Fibroblast of lung (primary cell): Measurements from ENCODE around the gene TMEM270. TPM values are rescaled to one million over a fixed set of nuclear protein-coding genes. Genes with fewer than 3 reads are reported as not detected.

Experiments
- DNase-seq, 2 donors: peaks; one replicate each; pipeline versions ENCODE4 v3.0.0 to v3.0.0-alpha.2; 2010; ENCODE audit warnings: low read depth in 2 of 2
- H2AFZ ChIP-seq: 2 replicates; pipeline ENCODE4 v1.5.1; 2012; ENCODE audit warnings: low read length, control low read depth, inconsistent platforms
- H3K27ac ChIP-seq: 2 replicates; pipeline ENCODE4 v1.5.1; 2011; ENCODE audit warnings: low read length, control low read depth; ENCODE audit not compliant: insufficient read depth
- H3K27me3 ChIP-seq: 2 replicates; pipeline ENCODE4 v1.5.1; 2011; ENCODE audit warnings: mild to moderate bottlenecking, low read length; ENCODE audit not compliant: control insufficient read depth, insufficient read depth
- H3K36me3 ChIP-seq: 2 replicates; pipeline ENCODE4 v1.5.1; 2011; ENCODE audit warnings: low read length; ENCODE audit not compliant: control insufficient read depth, insufficient read depth
- H3K4me1 ChIP-seq: 2 replicates; pipeline ENCODE4 v1.5.1; 2011; ENCODE audit warnings: low read length; ENCODE audit not compliant: control insufficient read depth, insufficient read depth; ENCODE audit errors: extremely low read depth
- H3K4me2 ChIP-seq: 2 replicates; pipeline ENCODE4 v1.5.1; 2011; ENCODE audit warnings: low read length, control low read depth; ENCODE audit not compliant: insufficient read depth; ENCODE audit errors: extremely low read depth
- H3K4me3 ChIP-seq, 4 experiments: fragments of 200-600 bp in 1 of 4; sonication (generic) in 1 of 4; replicated peaks in 1 of 4; 2 replicates each; pipeline ENCODE4 v1.5.1; 2011 to 2016; ENCODE audit warnings: low read length in 4 of 4, low read depth in 3 of 4, mild to moderate bottlenecking in 3 of 4, control low read depth in 2 of 4, inconsistent platforms in 1 of 4, mixed read lengths in 1 of 4; ENCODE audit not compliant: insufficient read depth in 1 of 4; ENCODE audit errors: control extremely low read depth in 1 of 4
- H3K79me2 ChIP-seq: 2 replicates; pipeline ENCODE4 v1.5.1; 2012; ENCODE audit warnings: mild to moderate bottlenecking, low read length, inconsistent platforms; ENCODE audit not compliant: control insufficient read depth, insufficient read depth
- H3K9ac ChIP-seq: 2 replicates; pipeline ENCODE4 v1.5.1; 2011; ENCODE audit warnings: mild to moderate bottlenecking, low read length, control low read depth; ENCODE audit not compliant: insufficient read depth
- H3K9me3 ChIP-seq: 2 replicates; pipeline ENCODE4 v1.5.1; 2012; ENCODE audit warnings: low read depth, low read length; ENCODE audit not compliant: control insufficient read depth, insufficient read depth
- H4K20me1 ChIP-seq: 2 replicates; pipeline ENCODE4 v1.5.1; 2011; ENCODE audit warnings: low read length; ENCODE audit not compliant: control insufficient read depth, insufficient read depth; ENCODE audit errors: extremely low read depth
- EZH2 ChIP-seq: IDR thresholded peaks from 2 replicates; pipeline ENCODE4 v1.5.1; 2012; ENCODE audit warnings: low read length, control low read depth, mild to moderate bottlenecking; ENCODE audit errors: missing control alignments
- polyA plus RNA-seq, 2 donors: library from polyadenylated mRNA; depleted of rRNA in 1 of 2; stranded (reverse) in 1 of 2; unstranded in 1 of 2; fragments of >200 nt; gene quantifications; 2 replicates each; pipeline ENCODE4 v1.2.1, GENCODE V29; 2011 to 2012; ENCODE audit warnings: missing spikeins in 1 of 2
- total RNA-seq: library from RNA; depleted of rRNA; stranded (reverse); fragments of >200 nt; gene quantifications from 2 replicates; pipeline ENCODE4 v1.2.1, GENCODE V29; 2014
- TF ChIP-seq, protein P1 (sequence below), 2 donors: IDR thresholded peaks in 1 of 2; conservative IDR thresholded peaks in 1 of 2; 1 replicate in 1 of 2; 2 replicates in 1 of 2; pipeline ENCODE4 v1.5.1; 2011 to 2012; ENCODE audit warnings: low read length in 2 of 2, control low read depth in 1 of 2, inconsistent platforms in 1 of 2, low read depth in 1 of 2, mild to moderate bottlenecking in 1 of 2

The TMEM270 gene
- total and polyA plus RNA-seq, 2 donors (not counting 1 experiment from before 2014, with no cell fraction given): not detected

DNA sequence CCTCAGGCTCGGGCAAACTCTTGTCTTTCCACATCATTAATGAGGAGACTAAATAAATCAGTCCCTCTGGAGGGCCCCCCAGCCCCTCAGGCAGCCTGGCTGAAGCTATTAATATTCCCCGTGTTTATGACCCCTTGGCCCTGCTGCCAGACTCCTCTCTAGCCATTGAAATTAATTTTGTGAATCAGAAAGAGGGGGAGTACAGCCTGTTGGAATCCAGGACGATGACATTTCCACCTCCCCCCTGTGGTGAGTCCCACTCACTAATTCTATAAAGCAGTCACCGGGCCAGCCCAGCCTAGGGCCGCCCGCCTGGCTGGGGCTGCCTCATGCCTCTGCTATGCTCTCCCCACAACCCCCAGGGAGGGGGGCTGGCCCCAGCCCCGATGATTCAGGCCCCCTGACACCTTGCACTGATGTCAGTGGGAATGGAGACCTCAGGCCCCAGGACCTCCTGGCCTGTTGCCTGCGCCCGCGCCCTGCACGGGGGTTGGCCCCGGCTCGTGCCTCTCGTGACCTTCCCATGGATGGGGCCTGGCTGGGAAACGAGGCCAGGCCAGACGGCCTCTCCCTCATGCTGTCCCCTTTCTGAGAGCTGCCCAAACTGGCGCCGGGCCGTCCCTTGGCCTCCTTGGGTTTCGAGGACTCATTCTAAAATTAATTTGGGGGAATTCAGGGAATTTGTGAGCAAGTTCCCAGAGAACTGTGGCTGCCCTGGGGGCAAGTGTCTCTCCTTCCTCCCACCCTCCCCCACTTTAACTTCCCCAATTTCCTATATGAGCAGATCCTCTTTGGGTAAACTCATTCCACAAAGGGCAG lies 34.0 kb downstream of the TMEM270 start:
- Histone ChIP-seq H3K4me2 (peak overlapping the region; percentile 56), H3K36me3 (no peaks in the 10 kb centered on the region), H3K9me3 (no peaks in the 10 kb centered on the region), H3K27ac (peak overlapping the region; percentile 84), H4K20me1 (no peaks in the 10 kb centered on the region), H3K4me1 (peaks cover 40% of the 10 kb centered on the region), H3K79me2 (no peaks in the 10 kb centered on the region), H3K27me3 (no peaks in the 10 kb centered on the region), H2AFZ (no peak overlapping the region), H3K9ac (peak overlapping the region; percentile 39), H3K4me3 (no peak overlapping the region)
- peak; percentile 92 to 98 for DNase-seq
- no peak for TF ChIP-seq EZH2
- TF ChIP-seq, protein P1, sequence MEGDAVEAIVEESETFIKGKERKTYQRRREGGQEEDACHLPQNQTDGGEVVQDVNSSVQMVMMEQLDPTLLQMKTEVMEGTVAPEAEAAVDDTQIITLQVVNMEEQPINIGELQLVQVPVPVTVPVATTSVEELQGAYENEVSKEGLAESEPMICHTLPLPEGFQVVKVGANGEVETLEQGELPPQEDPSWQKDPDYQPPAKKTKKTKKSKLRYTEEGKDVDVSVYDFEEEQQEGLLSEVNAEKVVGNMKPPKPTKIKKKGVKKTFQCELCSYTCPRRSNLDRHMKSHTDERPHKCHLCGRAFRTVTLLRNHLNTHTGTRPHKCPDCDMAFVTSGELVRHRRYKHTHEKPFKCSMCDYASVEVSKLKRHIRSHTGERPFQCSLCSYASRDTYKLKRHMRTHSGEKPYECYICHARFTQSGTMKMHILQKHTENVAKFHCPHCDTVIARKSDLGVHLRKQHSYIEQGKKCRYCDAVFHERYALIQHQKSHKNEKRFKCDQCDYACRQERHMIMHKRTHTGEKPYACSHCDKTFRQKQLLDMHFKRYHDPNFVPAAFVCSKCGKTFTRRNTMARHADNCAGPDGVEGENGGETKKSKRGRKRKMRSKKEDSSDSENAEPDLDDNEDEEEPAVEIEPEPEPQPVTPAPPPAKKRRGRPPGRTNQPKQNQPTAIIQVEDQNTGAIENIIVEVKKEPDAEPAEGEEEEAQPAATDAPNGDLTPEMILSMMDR (conservative IDR thresholded peaks at IDR 0.05 in 1 of 2, IDR thresholded peaks at IDR 0.05 in 1 of 2; ENCODE audit: low read depth in 1 of 2, low read length in 2 of 2): peak in 1 of 2 donors; percentile 13

DNA sequence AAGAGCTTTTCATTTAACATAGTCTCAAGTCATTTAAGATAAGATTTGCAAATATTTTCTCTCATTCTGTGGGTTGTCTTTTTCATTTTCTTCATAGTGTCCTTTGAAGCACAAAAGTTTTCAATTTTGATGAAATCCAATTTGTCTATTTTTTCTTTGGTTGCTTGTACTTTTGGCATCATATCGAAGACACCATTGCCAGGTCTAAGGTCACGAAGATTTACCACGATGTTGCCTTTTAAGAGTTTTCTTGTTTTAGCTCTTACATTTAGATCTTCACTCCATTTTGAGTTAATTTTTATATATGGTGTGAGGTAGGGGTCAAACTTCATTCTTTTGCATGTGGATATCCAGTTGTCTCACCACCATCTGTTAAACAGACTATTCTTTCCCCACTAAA lies 34.7 kb downstream of the TMEM270 start:
- H3K36me3 ChIP-seq: no peaks in the 10 kb centered on the region
- H3K27me3 ChIP-seq: no peaks in the 10 kb centered on the region
- peak overlapping the region; percentile 84 for H3K27ac ChIP-seq
- H4K20me1 ChIP-seq: no peaks in the 10 kb centered on the region
- no peak overlapping the region for H3K4me2 ChIP-seq
- H3K9me3 ChIP-seq: no peaks in the 10 kb centered on the region
- no peak overlapping the region for H3K4me3 ChIP-seq
- no peak for TF ChIP-seq EZH2
- TF ChIP-seq, protein P1 (conservative IDR thresholded peaks at IDR 0.05 in 1 of 2, IDR thresholded peaks at IDR 0.05 in 1 of 2; ENCODE audit: low read depth in 1 of 2, low read length in 2 of 2): no peak
- peaks cover 47% of the 10 kb centered on the region for H3K4me1 ChIP-seq
- no peaks in the 10 kb centered on the region for H3K79me2 ChIP-seq
- peak in 1 of 2 donors; percentile 12 for DNase-seq
- no peak overlapping the region for H2AFZ ChIP-seq
- no peak overlapping the region for H3K9ac ChIP-seq

DNA sequence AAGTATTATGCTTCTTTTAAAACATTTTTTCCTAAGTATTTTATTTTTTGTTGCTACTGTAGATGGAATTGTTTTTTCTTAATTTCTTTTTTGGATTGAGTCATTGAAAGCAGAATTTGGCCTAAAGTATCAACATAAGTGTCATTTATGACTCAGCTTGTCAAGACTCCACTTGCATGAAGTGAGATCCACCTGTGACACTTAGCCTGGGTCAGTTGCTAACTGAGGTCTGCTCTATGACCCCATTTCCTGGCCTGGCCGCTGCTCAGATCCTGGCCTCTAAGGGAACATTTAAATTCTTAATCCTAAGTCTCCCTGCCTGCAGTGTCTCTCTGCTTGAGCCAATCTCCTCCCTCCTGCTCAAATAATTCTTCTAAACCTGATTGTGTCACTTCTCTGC lies 35.5 kb downstream of the TMEM270 start:
- no peak for TF ChIP-seq EZH2
- TF ChIP-seq, protein P1 (conservative IDR thresholded peaks at IDR 0.05 in 1 of 2, IDR thresholded peaks at IDR 0.05 in 1 of 2; ENCODE audit: low read depth in 1 of 2, low read length in 2 of 2): no peak
- H3K79me2 ChIP-seq: no peaks in the 10 kb centered on the region
- no peak overlapping the region for H3K9ac ChIP-seq
- no peaks in the 10 kb centered on the region for H3K36me3 ChIP-seq
- no peaks in the 10 kb centered on the region for H3K9me3 ChIP-seq
- peak overlapping the region; percentile 18 for H3K4me2 ChIP-seq
- H3K4me1 ChIP-seq: peaks cover 49% of the 10 kb centered on the region
- H4K20me1 ChIP-seq: no peaks in the 10 kb centered on the region
- H3K27ac ChIP-seq: peak overlapping the region; percentile 84
- no peak overlapping the region for H3K4me3 ChIP-seq
- no peak overlapping the region for H2AFZ ChIP-seq
- H3K27me3 ChIP-seq: no peaks in the 10 kb centered on the region
- DNase-seq: peak; percentile 57 to 58
